ENCODE data around the gene PROM1. TPM values are rescaled to one million over a fixed set of nuclear protein-coding genes. Genes with fewer than 3 reads are reported as not detected.

Gene PROM1
- total and polyA plus RNA-seq, 2 of the 8 experiments (the other 6 are each of a cell fraction or from before 2014, with no cell fraction given) = 36.0 to 59.7 TPM

GRCh38 chr4:16116019-16116418, 32.2 kb upstream of the PROM1 start:
- no peaks in the 10 kb centered on the region for H3K79me2 ChIP-seq (ENCODE audit: control insufficient read depth in 1 of 2, insufficient read depth in 2 of 2, low read length in 2 of 2)
- DNase-seq (ENCODE audit: low read depth in 1 of 2, low spot score in 2 of 2) (no peak), FAIRE-seq (no peak)
- H4K91ac ChIP-seq (replicated peaks; ENCODE audit: insufficient read length, low read length) = no peak overlapping the region
- no peak overlapping the region for H4K8ac ChIP-seq (ENCODE audit: extremely low read depth, insufficient read depth, low read length)
- ChIA-PET CTCF (ENCODE audit: partially characterized antibody) (interaction anchor here (0.9 to 2.7 kb wide), 3 partner anchors 11 to 90 kb away, joined by 4 to 16 read pairs (median 4); no protein-coding TSS in a partner anchor), POLR2A (ENCODE audit: partially characterized antibody) (no interaction called here)
- H2BK120ac ChIP-seq (replicated peaks; ENCODE audit: low read depth, low read length) = no peak overlapping the region
- 82% methylated on average over 7 of the region's 7 CpGs; no CpG with 5 or more reads in 1 of the 2 experiments for WGBS, 2 experiments (ENCODE audit: extremely low coverage in 1 of 2, insufficient coverage in 1 of 2, insufficient read length in 1 of 2, insufficient replicate concordance in 2 of 2, low coverage in 1 of 2, low lambda C conversion rate in 2 of 2, missing lambda C conversion rate in 1 of 2)
- TF ChIP-seq HDAC6 (IDR thresholded peaks at IDR 0.05; ENCODE audit: low read depth, low read length) (no peak), CHD2 (IDR thresholded peaks at IDR 0.05; ENCODE audit: low read length) (no peak), POU5F1 (IDR thresholded peaks at IDR 0.05; ENCODE audit: low read depth, low read length) (no peak), PHF8 (conservative IDR thresholded peaks at IDR 0.05; ENCODE audit: low read depth, low read length) (no peak), SAP30 (IDR thresholded peaks at IDR 0.05; ENCODE audit: insufficient read depth, insufficient replicate concordance, low read length) (no peak), GABPA (IDR thresholded peaks at IDR 0.05; ENCODE audit: borderline replicate concordance, insufficient read depth, low read length) (no peak)
- no peak overlapping the region for H2BK20ac ChIP-seq (ENCODE audit: low read length)
- no peak overlapping the region for H3K23ac ChIP-seq (ENCODE audit: insufficient read length)
- H3K18ac ChIP-seq (ENCODE audit: extremely low read depth, low read length) = no peak overlapping the region
- no peaks in the 10 kb centered on the region for H3K23me2 ChIP-seq (ENCODE audit: low read depth, low read length)
- H2AK5ac ChIP-seq (ENCODE audit: low read depth, low read length) = no peak overlapping the region
- H3K27me3 ChIP-seq (replicated peaks in 1 of 4; ENCODE audit: control insufficient read depth in 3 of 4, extremely low read depth in 1 of 4, insufficient read depth in 3 of 4, low read length in 3 of 4) = no peaks in the 10 kb centered on the region
- no peak overlapping the region for H3K9ac ChIP-seq (replicated peaks in 1 of 4; ENCODE audit: extremely low read depth in 1 of 4, low read depth in 3 of 4, low read length in 3 of 4)
- no peaks in the 10 kb centered on the region for H3K36me3 ChIP-seq (ENCODE audit: control insufficient read depth in 2 of 4, insufficient read depth in 4 of 4, low read length in 3 of 4)
- no peak overlapping the region for H3K4me3 ChIP-seq (ENCODE audit: extremely low read depth in 1 of 4, insufficient read depth in 2 of 4, low read depth in 3 of 4, low read length in 4 of 4)
- no peak overlapping the region for H2BK12ac ChIP-seq (ENCODE audit: low read depth, low read length)
- H3K4me1 ChIP-seq (replicated peaks in 1 of 4; ENCODE audit: control insufficient read depth in 3 of 4, insufficient read depth in 4 of 4, low read length in 3 of 4) = no peaks in the 10 kb centered on the region
- H3K27ac ChIP-seq (ENCODE audit: low read depth, low read length) = no peak overlapping the region
- no peak overlapping the region for H2BK15ac ChIP-seq (ENCODE audit: low read length)
- H3K4ac ChIP-seq (replicated peaks; ENCODE audit: insufficient read length, low read depth, low read length) = no peak overlapping the region
- H3K9me3 ChIP-seq (ENCODE audit: insufficient read depth in 2 of 2, low read depth in 1 of 2, low read length in 1 of 2) = no peaks in the 10 kb centered on the region
- H4K20me1 ChIP-seq (replicated peaks in 1 of 2; ENCODE audit: control insufficient read depth in 1 of 2, insufficient read depth in 2 of 2, low read length in 2 of 2) = no peaks in the 10 kb centered on the region
- H2BK5ac ChIP-seq (ENCODE audit: low read depth, low read length) = no peak overlapping the region
- no peak overlapping the region for H3K4me2 ChIP-seq (ENCODE audit: insufficient read depth in 1 of 2, low read depth in 2 of 2, low read length in 2 of 2)
- H4K5ac ChIP-seq (ENCODE audit: insufficient read length, low read depth, low read length) = no peak overlapping the region
- H2AFZ ChIP-seq (ENCODE audit: low read length) = no peak overlapping the region
- no peak overlapping the region for H3K56ac ChIP-seq (replicated peaks; ENCODE audit: insufficient read length, low read depth, low read length)
- no peaks in the 10 kb centered on the region for H3K79me1 ChIP-seq (ENCODE audit: low read depth, low read length)
- no peak overlapping the region for H3K14ac ChIP-seq (ENCODE audit: insufficient read length)

Data from H1 (cell line).